Activated CD8-positive, alpha-beta memory T cell treated with anti-CD3 and anti-CD28 coated beads for 36 hours (primary cell): ENCODE data around the gene SLC27A5. TPM values are rescaled to one million over a fixed set of nuclear protein-coding genes. Genes with fewer than 3 reads are reported as not detected.
"Not testable (repeated sequence)": the region's sequence is repeated elsewhere in the genome, so short reads cannot be mapped to it uniquely, and the experiment has no call there.

Experiments used
- CTCF ChIA-PET: fragments of 350-600 bp; sonication (Branson Sonifier 250); formaldehyde crosslinking; loops from one replicate; lab custom pipeline; 2021; ENCODE audit warnings: antibody characterized with exemption; lab: Charles Lee
- POLR2A ChIA-PET: fragments of 350-600 bp; sonication (Branson Sonifier 250); formaldehyde crosslinking; loops from one replicate; lab custom pipeline; 2021; ENCODE audit warnings: antibody characterized with exemption; lab: Charles Lee
- total RNA-seq, 2 experiments: library from RNA; stranded (reverse); gene quantifications; one replicate each; pipeline ENCODE4 v1.2.3, GENCODE V29; 2021

The SLC27A5 gene
- total RNA-seq, 2 experiments from 2014 or later, result 24.3 to 24.5 TPM

DNA sequence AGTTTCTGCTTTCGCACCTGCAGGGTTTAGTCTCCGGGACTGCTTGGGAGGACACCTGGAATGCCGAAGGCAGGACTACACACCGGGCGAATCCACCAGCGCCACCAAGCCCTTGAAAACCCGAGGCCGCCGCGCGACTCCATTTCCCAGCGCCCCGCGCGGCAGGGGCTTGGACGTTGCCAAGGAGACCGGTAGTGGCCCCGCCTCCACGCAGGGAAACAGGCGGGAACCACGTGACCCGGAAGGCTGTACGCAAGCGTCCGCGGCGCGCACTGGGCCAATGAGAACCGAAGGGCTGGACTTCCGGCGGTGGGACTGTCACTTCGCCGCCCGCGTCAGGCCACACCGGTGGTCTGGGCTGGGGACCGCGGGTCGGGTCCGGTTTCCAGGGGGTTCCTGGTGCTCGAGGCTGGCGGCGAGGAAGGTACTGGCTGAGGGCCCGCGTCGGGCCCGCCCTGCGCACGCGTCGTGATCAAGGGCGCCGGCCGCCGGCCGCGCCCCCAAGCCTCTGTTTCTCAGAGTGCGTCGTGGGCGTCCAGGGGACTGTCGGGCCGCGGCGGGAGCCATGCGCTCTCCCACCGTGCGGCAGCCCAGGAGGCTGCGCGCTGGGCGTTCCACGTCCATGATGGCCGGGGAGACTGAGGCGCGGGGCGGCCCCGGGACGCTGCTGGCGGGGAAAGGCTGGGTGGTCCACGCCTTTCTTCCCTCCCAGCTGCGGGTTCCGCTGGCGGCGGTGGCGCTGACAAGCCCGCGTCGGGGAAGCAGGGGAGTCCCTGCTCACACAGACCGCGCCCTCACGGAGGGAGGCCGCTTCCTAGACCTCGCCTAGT lies 44.8 kb downstream of the SLC27A5 start, which contains the start of gene ZNF324:
Gene ZNF324 (plus strand): TSS at position 321 of the 830 bp plus-strand sequence. CDS start 2,106 bp downstream, outside the sequence.
- ChIA-PET POLR2A (no interaction called here), CTCF (no interaction called here)

DNA sequence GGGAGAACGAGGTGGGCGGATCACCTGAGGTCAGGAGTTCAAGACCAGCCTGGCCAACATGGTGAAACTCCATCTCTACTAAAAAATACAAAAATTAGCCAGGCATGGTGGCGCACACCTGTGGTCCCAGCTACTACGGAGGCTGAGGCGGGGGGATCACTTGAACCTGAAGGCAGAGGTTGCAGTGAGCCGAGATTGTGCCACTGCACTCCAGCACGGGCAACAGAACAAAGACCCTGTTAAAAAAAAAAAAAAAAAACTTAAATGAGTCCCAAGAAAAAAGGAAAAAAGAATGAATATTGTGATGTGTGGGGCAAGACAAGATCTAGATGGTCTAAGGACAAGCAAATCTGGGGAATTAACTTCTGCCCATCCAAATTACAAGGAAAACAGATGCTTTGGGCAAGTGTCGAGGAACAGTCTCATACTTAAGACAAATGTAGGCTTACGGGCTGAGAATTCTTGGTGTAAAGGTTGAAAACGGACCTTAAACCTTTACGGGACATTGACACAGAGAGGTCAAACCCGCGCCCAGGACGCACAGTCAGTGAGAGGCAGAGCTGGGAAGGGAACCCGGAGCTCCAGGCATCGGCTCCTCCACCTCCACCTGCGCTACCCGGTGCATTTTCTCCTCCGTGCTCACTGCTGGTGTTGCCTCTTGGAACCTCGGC lies 45.6 kb downstream of the SLC27A5 start:
- CTCF ChIA-PET, result no interaction called here
- POLR2A ChIA-PET, result no interaction called here

DNA sequence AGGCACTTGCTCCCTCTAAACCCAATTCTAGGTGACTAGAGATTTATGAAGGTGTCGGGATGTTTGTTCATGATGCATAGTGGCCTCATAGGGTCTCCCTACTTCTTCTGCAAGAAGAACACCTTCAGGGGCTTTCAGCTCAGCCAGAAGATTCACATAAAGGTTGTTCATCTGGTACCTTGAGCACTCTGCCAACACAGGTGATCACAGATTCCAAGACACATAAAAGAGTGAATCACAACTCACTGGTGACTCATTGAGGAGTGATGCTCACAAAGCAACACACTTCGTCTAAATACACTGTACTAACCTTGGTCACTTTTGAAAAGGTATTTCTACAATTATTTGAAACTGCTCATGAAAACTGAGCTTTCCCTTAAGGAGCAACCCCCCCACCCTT lies 51.8 kb downstream of the SLC27A5 start:
- CTCF ChIA-PET, result interaction anchor here (1.0 kb wide), 1 partner anchor 8 kb away, joined by 3 read pairs; the partner anchor contains the start of gene ZNF324B
- POLR2A ChIA-PET, result no interaction called here

DNA sequence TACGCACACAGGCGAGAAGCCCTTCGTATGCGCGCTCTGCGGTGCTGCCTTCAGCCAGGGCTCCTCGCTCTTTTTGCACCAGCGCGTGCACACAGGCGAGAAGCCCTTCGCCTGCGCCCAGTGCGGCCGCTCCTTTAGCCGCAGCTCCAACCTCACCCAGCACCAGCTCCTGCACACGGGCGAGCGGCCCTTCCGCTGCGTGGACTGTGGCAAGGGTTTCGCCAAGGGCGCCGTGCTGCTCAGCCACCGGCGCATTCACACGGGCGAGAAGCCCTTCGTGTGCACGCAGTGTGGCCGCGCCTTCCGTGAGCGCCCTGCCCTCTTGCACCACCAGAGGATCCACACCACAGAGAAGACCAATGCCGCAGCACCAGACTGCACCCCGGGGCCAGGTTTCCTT lies 55.7 kb downstream of the SLC27A5 start:
- ChIA-PET CTCF (no interaction called here), POLR2A (no interaction called here)

- POLR2A ChIA-PET, result no interaction called here
Measured at GRCh38 chr19:58455306-58455705, 56.5 kb downstream of the SLC27A5 start.

GRCh38 chr19:58453743-58454142 lies 58.0 kb downstream of the SLC27A5 start:
- ChIA-PET POLR2A (no interaction called here), CTCF (no interaction called here)

More at GRCh38 chr19:58455306-58455705, 56.5 kb downstream of the SLC27A5 start:
- CTCF ChIA-PET, result no interaction called here

- CTCF ChIA-PET, result interaction anchor here (0.8 to 1.5 kb wide), 2 partner anchors 9 to 11 kb away, joined by 3 read pairs; partner anchors contain the start of gene ZNF132
Measured at GRCh38 chr19:58451358-58452101, 60.3 kb downstream of the SLC27A5 start, which contains the start of gene ZNF324B. ZNF324B (plus strand) TSS chr19:58451622; CDS start chr19:58453702, 2,080 bp downstream.

DNA sequence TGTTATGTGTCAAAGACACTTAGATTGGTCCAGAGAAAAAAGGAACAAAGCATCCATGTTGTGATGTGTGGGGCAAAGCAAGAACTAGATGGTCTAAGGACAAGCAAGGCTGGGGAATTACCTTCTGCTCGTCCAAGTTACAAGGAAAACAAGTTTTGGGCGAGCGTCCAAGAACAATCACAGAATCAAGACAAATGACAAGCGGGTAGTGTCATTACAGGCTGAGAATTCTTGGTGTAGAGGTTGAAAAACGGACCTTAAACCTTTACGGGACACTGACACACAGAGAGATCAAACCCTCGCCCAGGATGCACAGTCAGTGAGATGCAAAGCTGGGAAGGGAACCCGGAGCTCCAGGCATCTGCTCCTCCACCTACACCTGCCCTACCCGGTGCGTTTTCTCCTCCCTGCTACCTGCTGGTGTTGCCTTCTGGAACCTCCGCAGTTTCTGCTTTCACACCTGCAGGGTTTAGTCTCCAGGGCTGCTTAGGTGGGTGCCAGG lies 60.9 kb downstream of the SLC27A5 start:
- CTCF ChIA-PET, result interaction anchor here (0.8 to 1.5 kb wide), 2 partner anchors 10 kb away, joined by 3 read pairs; partner anchors contain the start of gene ZNF132
- POLR2A ChIA-PET, result interaction anchor here (1.0 kb wide), 1 partner anchor 11 kb away, joined by 3 read pairs; the partner anchor contains the start of gene ZNF132

More at GRCh38 chr19:58451358-58452101, 60.3 kb downstream of the SLC27A5 start, which contains the start of gene ZNF324B:
- POLR2A ChIA-PET, result interaction anchor here (1.0 kb wide), 1 partner anchor 12 kb away, joined by 3 read pairs; the partner anchor contains the start of gene ZNF132

- POLR2A ChIA-PET, result interaction anchor here (0.5 kb wide), 1 partner anchor 11 kb away, joined by 4 read pairs; no protein-coding TSS in a partner anchor
- CTCF ChIA-PET, result interaction anchor here (0.6 kb wide), 1 partner anchor 127 kb away, joined by 5 read pairs; no protein-coding TSS in a partner anchor
Measured at GRCh38 chr19:58449980-58450379, 61.8 kb downstream of the SLC27A5 start.

GRCh38 chr19:58448860-58449259 lies 62.9 kb downstream of the SLC27A5 start:
- POLR2A ChIA-PET, result not testable (repeated sequence)

More at GRCh38 chr19:58448860-58449259, 62.9 kb downstream of the SLC27A5 start:
- CTCF ChIA-PET, result not testable (repeated sequence)

Other genes starting within 250 kb of the SLC27A5 start
- 1 to 10 TPM; 4.4 to 4.5 TPM for gene ZNF8, start 233.0 kb downstream of the SLC27A5 start, total RNA-seq
- 10 to 100 TPM; 96.2 to 96.4 TPM for gene ERVK3-1, start 206.6 kb downstream of the SLC27A5 start, total RNA-seq
- 1 to 10 TPM; 4.4 to 5.3 TPM for gene ZSCAN22, start 185.0 kb downstream of the SLC27A5 start, total RNA-seq
- gene A1BG, start 158.5 kb downstream of the SLC27A5 start, total RNA-seq, result 10 to 100 TPM; 16.7 to 18.1 TPM
- gene ZNF497, start 149.2 kb downstream of the SLC27A5 start, total RNA-seq, result 1 to 10 TPM; 1.5 to 1.7 TPM
- 1 to 10 TPM; 1.7 to 1.9 TPM for gene ZNF837, start 131.0 kb downstream of the SLC27A5 start, total RNA-seq
- 1,000 to 10,000 TPM; 1,581 to 1,598 TPM for gene RPS5, start 124.7 kb downstream of the SLC27A5 start, total RNA-seq
- under 1 TPM; 0.80 to 0.99 TPM for gene RNF225, start 116.3 kb downstream of the SLC27A5 start, total RNA-seq
- 10 to 100 TPM; 20.1 to 20.7 TPM for gene ZNF584, start 103.3 kb downstream of the SLC27A5 start, total RNA-seq
- gene ZNF132, start 71.8 kb downstream of the SLC27A5 start, total RNA-seq, result 1 to 10 TPM; 5.0 to 5.3 TPM
- gene ZNF324B, start 60.4 kb downstream of the SLC27A5 start, total RNA-seq, result 10 to 100 TPM; 11.2 to 12.4 TPM
- 10 to 100 TPM; 17.6 to 19.6 TPM for gene ZNF324, start 44.9 kb downstream of the SLC27A5 start, total RNA-seq
- 1 to 10 TPM; 3.7 to 3.9 TPM for gene ZNF446, start 35.6 kb downstream of the SLC27A5 start, total RNA-seq
- gene ZBTB45, start 7.8 kb upstream of the SLC27A5 start, total RNA-seq, result 10 to 100 TPM; 13.8 to 15.2 TPM
- gene TRIM28, start 32.1 kb upstream of the SLC27A5 start, total RNA-seq, result 100 to 1,000 TPM; 654 to 714 TPM
- gene CHMP2A, start 43.1 kb upstream of the SLC27A5 start, total RNA-seq, result 10 to 100 TPM; 77.7 to 81.9 TPM
- 100 to 1,000 TPM; 192 to 213 TPM for gene UBE2M, start 46.6 kb upstream of the SLC27A5 start, total RNA-seq
- 10 to 100 TPM; 14.0 to 14.3 TPM for gene MZF1, start 61.3 kb upstream of the SLC27A5 start, total RNA-seq